SK-MEL-5 (cell line): ENCODE measurements around the gene LRRC47. TPM values are rescaled to one million over a fixed set of nuclear protein-coding genes. Genes with fewer than 3 reads are reported as not detected.

Source experiments
- DNase-seq: peaks from one replicate; pipeline ENCODE4 v3.0.0-alpha.2; 2016; ENCODE audit warnings: low read depth, low spot score
- in situ Hi-C: cut with HindIII; loops from 2 replicates; pipeline ENCODE4 v1.10.0; 2016; ENCODE audit warnings: low sequenced_read_pairs, high pct_unique_total_duplicates, low pct_unique_long_range_greater_than_20kb
- total RNA-seq: library from RNA; depleted of rRNA; stranded (reverse); fragments of >200 nt; shearing (Covaris generic); gene quantifications from 2 replicates; pipeline ENCODE4 v1.2.3, GENCODE V29; 2014

Gene LRRC47
- total RNA-seq, 1 experiment from 2014 or later, result 27.9 TPM

- in situ Hi-C loops, result no loop called here
- no peak for DNase-seq
Measured at GRCh38 chr1:3790500-3790923, 5.8 kb downstream of the LRRC47 start.

GRCh38 chr1:3789421-3790300, 6.6 kb downstream of the LRRC47 start:
- in situ Hi-C loops, result no loop called here
- no peak for DNase-seq

- in situ Hi-C loops, result no loop called here
- no peak for DNase-seq
Measured at GRCh38 chr1:3788756-3789420, 7.4 kb downstream of the LRRC47 start.

GRCh38 chr1:3787745-3788605, 8.3 kb downstream of the LRRC47 start:
- in situ Hi-C loops, result no loop called here
- no peak for DNase-seq

- no peak for DNase-seq
- in situ Hi-C loops, result no loop called here
Measured at GRCh38 chr1:3787349-3787715, 9.0 kb downstream of the LRRC47 start.

- no peak for DNase-seq
- in situ Hi-C loops, result no loop called here
Measured at GRCh38 chr1:3786468-3787348, 9.6 kb downstream of the LRRC47 start.

- in situ Hi-C loops, result no loop called here
- DNase-seq, result peak; percentile 60
Measured at GRCh38 chr1:3785456-3786157, 10.7 kb downstream of the LRRC47 start.

GRCh38 chr1:3785045-3785444, 11.3 kb downstream of the LRRC47 start:
- in situ Hi-C loops, result no loop called here
- no peak for DNase-seq

GRCh38 chr1:3783651-3784474, 12.4 kb downstream of the LRRC47 start:
- in situ Hi-C loops, result no loop called here
- no peak for DNase-seq

GRCh38 chr1:3780901-3781300, 15.4 kb downstream of the LRRC47 start:
- in situ Hi-C loops, result no loop called here
- no peak for DNase-seq

- in situ Hi-C loops, result no loop called here
- no peak for DNase-seq
Measured at GRCh38 chr1:3779912-3780416, 16.3 kb downstream of the LRRC47 start.

GRCh38 chr1:3779265-3779911, 16.9 kb downstream of the LRRC47 start:
- in situ Hi-C loops, result no loop called here
- no peak for DNase-seq

- DNase-seq, result no peak
- in situ Hi-C loops, result no loop called here
Measured at GRCh38 chr1:3778590-3779264, 17.6 kb downstream of the LRRC47 start.

- in situ Hi-C loops, result no loop called here
- no peak for DNase-seq
Measured at GRCh38 chr1:3777647-3778589, 18.4 kb downstream of the LRRC47 start.
